ENCODE measurements around the gene ZNF740.

Gene ZNF740

GRCh38 chr12:53217051-53217930 is 36.8 kb downstream of the ZNF740 start:
- DNase-seq = no peak

GRCh38 chr12:53217931-53218307 is 37.4 kb downstream of the ZNF740 start:
- no peak for DNase-seq

GRCh38 chr12:53218551-53219291 is 38.2 kb downstream of the ZNF740 start:
- no peak for DNase-seq

- peak; percentile 62 to 78 for DNase-seq
Observed at GRCh38 chr12:53219292-53219955, 38.9 kb downstream of the ZNF740 start.

DNA sequence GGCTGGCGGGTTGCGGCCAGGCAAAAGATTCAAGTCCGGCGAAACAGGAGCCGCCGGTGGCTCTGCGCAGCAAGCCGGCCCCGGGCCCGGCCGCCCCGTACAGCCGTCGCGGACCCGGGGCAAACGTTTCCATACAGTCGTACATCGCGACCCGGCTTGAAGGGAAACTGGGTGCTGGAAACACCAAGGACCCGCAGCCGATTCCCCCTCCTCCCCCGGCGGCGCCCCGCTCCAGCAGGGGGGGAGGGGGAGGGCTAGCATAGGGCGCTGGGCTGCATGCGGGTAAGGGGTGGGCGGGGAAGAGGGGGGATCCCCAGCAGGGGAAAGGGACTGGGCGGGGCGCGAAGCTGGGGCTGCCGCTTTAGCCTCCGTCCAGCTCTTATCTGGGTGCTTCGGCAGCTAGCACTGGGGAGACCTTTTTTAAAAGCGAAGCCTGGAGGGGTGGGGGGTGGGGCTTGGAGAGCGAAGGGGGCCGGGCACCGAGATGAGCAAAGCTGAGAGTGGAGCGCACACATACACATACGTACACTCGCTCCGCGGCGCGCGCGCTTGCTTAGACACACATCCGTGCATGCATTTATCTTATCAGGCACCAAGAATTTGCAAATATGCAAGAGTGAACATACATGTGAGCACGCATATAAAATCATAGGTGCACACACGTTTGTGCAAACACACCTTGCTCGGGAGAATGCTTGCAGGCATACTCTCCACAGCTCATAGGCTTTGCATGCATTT is 39.6 kb downstream of the ZNF740 start:
- peak; percentile 67 to 73 for DNase-seq

DNA sequence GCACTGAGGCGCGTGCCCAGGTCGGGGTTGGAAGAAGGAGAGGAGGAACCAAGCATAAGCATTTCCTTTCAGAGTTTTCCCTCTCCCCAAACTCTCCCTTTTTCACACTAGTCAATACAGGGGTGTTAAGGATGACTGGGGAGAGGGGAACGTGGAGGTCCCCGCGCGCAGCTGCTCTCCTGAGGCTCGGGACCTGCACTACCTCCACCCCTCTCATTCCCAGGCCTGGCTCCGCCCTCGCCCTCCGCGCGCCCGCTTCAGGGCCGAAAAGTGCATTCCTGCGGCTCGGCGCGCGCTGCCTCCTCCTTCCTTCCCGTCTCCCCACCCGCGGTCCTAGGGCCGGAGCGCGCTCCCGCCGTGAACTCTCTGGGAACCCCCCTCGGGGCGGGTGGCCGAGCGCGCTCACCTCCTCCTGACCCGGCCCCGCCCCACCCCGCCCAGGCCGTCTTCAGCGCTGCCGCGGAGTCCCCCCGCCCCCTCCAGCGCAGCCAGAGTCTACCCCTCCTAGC is 40.2 kb downstream of the ZNF740 start:
- peak; percentile 63 to 77 for DNase-seq

DNA sequence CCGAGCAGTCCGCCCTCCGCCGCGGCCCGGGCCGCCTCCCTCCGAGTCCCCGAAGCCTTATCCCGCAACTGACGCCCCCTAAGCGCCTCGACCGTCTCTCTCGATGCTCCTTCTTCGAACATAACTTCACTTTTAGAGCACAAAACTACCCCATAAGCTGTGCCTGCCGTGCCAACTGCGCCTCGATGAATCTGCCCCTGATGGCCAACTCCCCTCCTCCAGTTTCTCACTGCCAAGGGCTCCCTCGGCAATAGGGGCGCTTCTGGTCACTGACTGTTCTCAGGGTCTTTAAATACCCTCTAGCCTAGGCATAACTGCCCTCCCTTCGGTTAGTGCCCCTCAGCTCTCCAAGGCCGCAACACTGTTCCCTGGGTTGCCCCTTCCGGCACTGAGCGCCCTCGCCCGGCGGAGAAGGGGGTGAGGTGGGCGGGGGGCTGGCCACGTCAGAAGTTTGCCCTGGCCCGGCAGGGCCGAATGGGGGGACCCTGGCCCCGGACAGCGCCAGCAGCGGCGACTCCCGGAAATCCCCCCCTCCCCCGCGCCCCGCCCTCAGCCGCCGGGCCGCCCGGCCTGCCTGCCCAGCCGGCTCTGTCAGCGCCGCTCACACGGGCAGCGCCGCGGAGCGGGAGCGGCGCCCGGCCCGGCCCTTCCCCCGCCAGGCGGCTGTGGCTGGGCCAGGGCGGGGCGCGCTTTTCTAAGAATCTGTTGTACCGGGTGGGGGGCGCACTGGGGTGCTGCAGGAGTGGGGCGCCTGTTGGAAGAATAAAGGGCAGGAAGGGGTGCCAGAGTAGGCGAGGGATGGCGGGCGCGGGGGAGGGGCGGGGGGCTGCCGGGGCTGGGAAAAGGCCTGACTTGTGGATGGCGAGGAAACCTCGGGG is 40.9 kb downstream of the ZNF740 start:
- peak in 1 of 2 donors; percentile 44 for DNase-seq

GRCh38 chr12:53222170-53222721 is 41.7 kb downstream of the ZNF740 start:
- DNase-seq = no peak

- no peak for DNase-seq
Observed at GRCh38 chr12:53222806-53223261, 42.3 kb downstream of the ZNF740 start.

GRCh38 chr12:53223389-53224060 is 43.0 kb downstream of the ZNF740 start:
- DNase-seq = no peak

DNA sequence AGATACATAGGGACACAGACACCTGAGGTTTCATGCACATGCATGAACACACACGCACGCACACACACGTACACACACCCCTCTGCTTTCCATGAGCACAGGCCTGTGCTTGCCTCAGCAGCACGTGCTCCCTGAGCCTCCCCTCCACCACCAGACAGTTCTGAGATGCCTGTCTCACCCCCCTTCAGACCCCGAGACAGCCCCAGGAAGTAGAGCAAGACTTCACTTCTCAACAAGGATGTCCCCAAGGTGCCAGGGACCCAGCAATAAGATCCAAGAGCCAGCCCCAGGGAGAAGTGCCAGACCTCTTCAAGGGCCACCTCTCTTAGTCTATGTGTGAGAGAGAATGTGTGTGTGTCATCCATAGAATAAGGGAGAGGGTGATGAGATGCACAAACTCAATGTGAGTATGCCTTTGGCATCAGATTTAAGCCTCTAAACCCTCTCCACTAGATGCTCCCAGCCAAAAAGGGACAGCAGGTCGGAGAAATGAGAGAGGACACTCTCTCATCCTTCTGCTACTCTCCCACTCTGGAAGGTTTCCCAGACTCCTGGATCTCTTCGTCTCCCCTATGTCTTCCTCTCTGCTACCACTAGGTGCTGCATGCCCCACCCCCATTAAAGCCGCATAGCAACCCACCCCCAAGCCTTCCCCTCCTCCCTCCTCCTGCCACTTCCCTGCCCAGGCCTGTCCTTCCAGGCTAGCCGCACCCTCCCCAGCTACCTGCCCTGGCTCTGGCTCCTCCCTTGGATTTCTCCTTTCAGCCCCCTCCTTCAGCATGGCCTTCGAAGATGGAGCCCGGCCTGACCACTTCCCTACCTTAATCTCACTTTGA is 43.8 kb downstream of the ZNF740 start:
- DNase-seq = no peak

DNA sequence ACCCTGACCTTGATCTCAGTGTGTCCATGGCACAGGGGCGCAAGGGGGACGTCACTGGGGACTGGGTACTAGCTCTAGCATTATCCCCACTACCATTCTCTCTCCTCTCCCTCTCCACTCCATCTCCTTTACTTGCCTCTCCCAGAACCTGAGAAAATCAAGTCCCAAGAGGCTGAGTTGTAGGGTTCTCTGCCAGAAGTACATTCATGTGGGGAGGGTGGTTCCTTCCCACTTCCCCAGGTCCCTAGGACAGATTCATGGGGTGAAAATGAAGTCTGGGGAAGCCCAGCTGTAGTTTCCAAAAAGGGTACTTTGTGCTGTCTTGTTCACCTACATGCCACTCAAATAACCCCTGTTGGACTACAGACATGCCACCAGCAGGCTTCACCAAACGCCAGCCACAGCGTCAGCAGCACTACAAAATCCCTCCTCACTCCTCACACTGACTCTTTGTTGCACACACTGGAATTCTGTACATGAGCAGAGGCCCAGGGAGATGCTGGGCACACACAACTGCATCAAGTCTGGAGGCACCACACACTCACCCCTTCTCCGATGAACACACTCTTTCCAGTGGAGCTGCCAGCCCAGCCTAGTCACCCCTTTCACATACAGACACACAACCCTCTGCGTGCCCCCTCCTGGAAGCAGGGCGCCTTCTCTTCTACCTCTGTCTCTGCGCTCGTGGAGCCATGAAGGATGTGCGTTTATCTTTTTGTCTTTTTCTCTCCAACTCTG is 44.5 kb downstream of the ZNF740 start:
- DNase-seq = no peak

GRCh38 chr12:53225635-53226424 is 45.3 kb downstream of the ZNF740 start:
- DNase-seq = no peak

DNA sequence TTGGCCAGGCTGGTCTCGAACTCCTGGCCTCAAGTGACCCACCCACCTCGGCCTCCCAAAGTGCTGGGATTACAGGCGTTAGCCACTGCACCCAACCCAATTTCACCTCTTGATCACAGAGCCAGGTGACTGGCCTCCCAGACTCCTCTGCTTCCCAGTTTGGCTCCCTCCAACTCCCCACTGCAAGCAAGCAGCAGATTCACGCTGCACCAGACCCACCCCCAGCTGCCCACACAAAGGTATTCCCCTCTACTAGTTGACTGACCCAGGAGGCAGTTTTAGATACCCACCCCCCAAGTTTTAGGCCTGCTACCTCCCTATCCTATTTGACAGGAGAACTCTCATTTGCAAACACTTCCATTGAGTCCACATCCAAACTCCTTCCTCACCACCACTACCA is 46.3 kb downstream of the ZNF740 start:
- DNase-seq = no peak

GRCh38 chr12:53227341-53227740 is 46.8 kb downstream of the ZNF740 start:
- DNase-seq = no peak

GRCh38 chr12:53227836-53228235 is 47.3 kb downstream of the ZNF740 start:
- no peak for DNase-seq

DNA sequence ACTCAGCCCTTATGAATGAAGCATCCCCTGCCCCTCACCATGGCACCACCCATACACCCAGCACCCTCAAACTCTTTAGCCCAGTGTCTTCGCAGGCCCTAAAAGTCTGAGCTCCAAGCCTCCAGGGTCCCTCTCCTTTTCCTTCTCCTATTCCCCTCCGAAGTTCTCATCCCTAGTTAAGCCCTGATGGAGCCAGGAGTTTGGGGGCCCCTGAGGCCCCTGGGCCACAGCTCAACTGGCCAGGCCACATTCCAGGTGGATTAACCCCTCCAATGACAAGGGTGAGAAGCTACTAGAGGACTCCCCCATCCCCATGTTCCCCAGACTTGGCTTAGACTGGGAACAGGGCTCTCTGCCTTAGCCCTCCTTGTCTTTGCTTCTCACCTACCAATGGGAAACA is 48.9 kb downstream of the ZNF740 start:
- DNase-seq = no peak

Measured in activated CD4-positive, alpha-beta T cell treated with anti-CD3 and anti-CD28 coated beads for 4 hours (primary cell).